Hematopoietic multipotent progenitor cell treated with erythropoietin and hydrocortisone succinate and interleukin-3 and kit ligand, for 15 days (in vitro differentiated cells): ENCODE results near the gene RRP1.

Experiments used
- DNase-seq: peaks from one replicate; pipeline ENCODE4 v3.0.0-alpha.2; 2015; ENCODE audit warnings: low spot score

RRP1 gene

GRCh38 chr21:43801006-43801783 is 11.8 kb downstream of the RRP1 start:
- no peak for DNase-seq

- no peak for DNase-seq
These were observed 13.4 kb downstream of the RRP1 start for GRCh38 chr21:43802713-43803313.

- DNase-seq, result no peak
These were observed 14.4 kb downstream of the RRP1 start for GRCh38 chr21:43803558-43804300.

GRCh38 chr21:43805275-43805800 is 16.0 kb downstream of the RRP1 start:
- peak; percentile 16 for DNase-seq

GRCh38 chr21:43806017-43806710 is 16.8 kb downstream of the RRP1 start:
- DNase-seq, result no peak

GRCh38 chr21:43808367-43808766 is 19.0 kb downstream of the RRP1 start:
- DNase-seq, result no peak

- no peak for DNase-seq
These were observed 19.5 kb downstream of the RRP1 start for GRCh38 chr21:43808832-43809251.

GRCh38 chr21:43809346-43809799 is 20.0 kb downstream of the RRP1 start:
- no peak for DNase-seq

GRCh38 chr21:43809853-43810504 is 20.6 kb downstream of the RRP1 start:
- no peak for DNase-seq

- DNase-seq, result peak; percentile 87
These were observed 21.3 kb downstream of the RRP1 start for GRCh38 chr21:43810505-43811261.

GRCh38 chr21:43811262-43812105 is 22.1 kb downstream of the RRP1 start:
- no peak for DNase-seq

- no peak for DNase-seq
These were observed 22.9 kb downstream of the RRP1 start for GRCh38 chr21:43812139-43812821.

GRCh38 chr21:43812957-43813655 is 23.7 kb downstream of the RRP1 start:
- DNase-seq, result no peak

GRCh38 chr21:43813656-43813980 is 24.2 kb downstream of the RRP1 start:
- DNase-seq, result no peak

GRCh38 chr21:43814215-43815106 is 25.1 kb downstream of the RRP1 start:
- DNase-seq, result no peak

GRCh38 chr21:43815107-43815613 is 25.8 kb downstream of the RRP1 start:
- DNase-seq, result no peak

GRCh38 chr21:43815991-43816390 is 26.6 kb downstream of the RRP1 start:
- no peak for DNase-seq
